CD4-positive, alpha-beta T cell treated with Interleukin-17A for 1 hour (primary cell): Measurements from ENCODE around the gene SPAG4.

Experiments
- DNase-seq: peaks from one replicate; pipeline ENCODE4 v3.0.0-alpha.2; 2020

SPAG4 gene

GRCh38 chr20:35600176-35600992 is 15.2 kb upstream of the SPAG4 start:
- DNase-seq: no peak

GRCh38 chr20:35600993-35601973 is 14.3 kb upstream of the SPAG4 start:
- DNase-seq: peak; percentile 83

GRCh38 chr20:35601990-35602389 is 13.6 kb upstream of the SPAG4 start:
- no peak for DNase-seq

- no peak for DNase-seq
These were observed 12.7 kb upstream of the SPAG4 start for GRCh38 chr20:35602851-35603495.

- no peak for DNase-seq
These were observed 11.8 kb upstream of the SPAG4 start for GRCh38 chr20:35603695-35604448.

- peak; percentile 16 for DNase-seq
These were observed 11.2 kb upstream of the SPAG4 start for GRCh38 chr20:35604449-35604747.

GRCh38 chr20:35606127-35606526 is 9.5 kb upstream of the SPAG4 start:
- no peak for DNase-seq

- no peak for DNase-seq
These were observed 8.5 kb upstream of the SPAG4 start for GRCh38 chr20:35607003-35607735.

GRCh38 chr20:35610833-35611427 is 4.7 kb upstream of the SPAG4 start:
- no peak for DNase-seq

- no peak for DNase-seq
These were observed 4.1 kb upstream of the SPAG4 start for GRCh38 chr20:35611482-35611881.

- DNase-seq: peak; percentile 60
These were observed 1.1 kb downstream of the SPAG4 start for GRCh38 chr20:35616465-35617396.

- peak; percentile 40 for DNase-seq
These were observed 2.0 kb downstream of the SPAG4 start for GRCh38 chr20:35617397-35618262.

GRCh38 chr20:35618263-35619131 is 2.9 kb downstream of the SPAG4 start:
- DNase-seq: peak; percentile 27

- peak; percentile 79 for DNase-seq
These were observed 3.8 kb downstream of the SPAG4 start for GRCh38 chr20:35619196-35620095.

- DNase-seq: no peak
These were observed 5.4 kb downstream of the SPAG4 start for GRCh38 chr20:35620818-35621559.

- DNase-seq: no peak
These were observed 5.9 kb downstream of the SPAG4 start for GRCh38 chr20:35621560-35621946.
